Natural killer cell (primary cell): Measurements from ENCODE around the gene RASL10B. TPM values are rescaled to one million over a fixed set of nuclear protein-coding genes. Genes with fewer than 3 reads are reported as not detected.

Experiments
- ATAC-seq, 3 donors: fragments of 150-1000 bp in 2 of 3; fragments of 200-7000 bp in 1 of 3; cut with Tn5 transposase; 1 replicate in 1 of 3; 2 replicates in 2 of 3; pipeline ENCODE4 v1.10.0; 2021; ENCODE audit warnings: mild to moderate bottlenecking in 2 of 3, moderate library complexity in 2 of 3
- DNase-seq, 2 donors: peaks; one replicate each; pipeline versions ENCODE4 v3.0.0 to v3.0.0-alpha.2; 2013 to 2021; ENCODE audit warnings: mixed read lengths in 1 of 2
- H3K27ac ChIP-seq: one replicate; pipeline ENCODE4 v1.5.1; 2013; ENCODE audit warnings: mild to moderate bottlenecking, low read length
- H3K27me3 ChIP-seq: one replicate; pipeline ENCODE4 v1.6.1; 2013; ENCODE audit warnings: low read length; ENCODE audit not compliant: control insufficient read depth, insufficient read depth
- H3K36me3 ChIP-seq: one replicate; pipeline ENCODE4 v1.6.1; 2013; ENCODE audit warnings: low read length; ENCODE audit not compliant: control insufficient read depth, insufficient read depth
- H3K4me1 ChIP-seq: one replicate; pipeline ENCODE4 v1.6.1; 2013; ENCODE audit warnings: low read length; ENCODE audit not compliant: control insufficient read depth, insufficient read depth
- H3K4me3 ChIP-seq: one replicate; pipeline ENCODE4 v1.5.1; 2013; ENCODE audit warnings: low read length
- H3K9me3 ChIP-seq: one replicate; pipeline ENCODE4 v1.6.1; 2013; ENCODE audit warnings: low read length; ENCODE audit not compliant: control insufficient read depth, insufficient read depth
- H3K27ac Mint-ChIP-seq, 2 donors: one replicate each; pipeline ENCODE4 v1.8.0; 2022; ENCODE audit warnings: mild to moderate bottlenecking in 2 of 2, mixed read lengths in 2 of 2, moderate library complexity in 1 of 2
- H3K27me3 Mint-ChIP-seq, 2 donors: one replicate each; pipeline ENCODE4 v1.8.0; 2022; ENCODE audit warnings: low read depth in 2 of 2, mixed read lengths in 2 of 2
- H3K36me3 Mint-ChIP-seq: one replicate; pipeline ENCODE4 v1.8.0; 2022; ENCODE audit warnings: mixed read lengths
- H3K4me1 Mint-ChIP-seq, 2 donors: one replicate each; pipeline ENCODE4 v1.8.0; 2022; ENCODE audit warnings: mixed read lengths in 2 of 2
- H3K4me3 Mint-ChIP-seq: one replicate; pipeline ENCODE4 v1.8.0; 2022; ENCODE audit warnings: mild to moderate bottlenecking, moderate library complexity, mixed read lengths
- H3K9me3 Mint-ChIP-seq, 2 donors: one replicate each; pipeline ENCODE4 v1.8.0; 2022; ENCODE audit warnings: mixed read lengths in 2 of 2
- WGBS: methylation state at CpG from one replicate; pipeline ENCODE4 v1.1.7; 2013; ENCODE audit warnings: missing lambda C conversion rate; ENCODE audit not compliant: insufficient coverage; 5-methylcytosine and 5-hydroxymethylcytosine counted together
- intact Hi-C: fragments of 100-400 bp; cut with micrococcal nuclease; formaldehyde crosslinking; loops from one replicate; pipeline ENCODE4 v1.14.2; 2022
- total RNA-seq, 4 donors: library from RNA; stranded (reverse); fragments of 120-200 nt in 1 of 4; gene quantifications; one replicate each; pipeline versions ENCODE4 v1.2.3 to v1.2.4, GENCODE V29; 2013 to 2022
- TF ChIP-seq, protein P1 (sequence below): fragments of 200-600 bp; IDR thresholded peaks from one replicate; pipeline ENCODE4 v1.8.0; 2022; ENCODE audit warnings: antibody characterized with exemption

The RASL10B gene
- total RNA-seq, 3 donors from 2014 or later (not counting 1 experiment from before 2014, with no cell fraction given), result 0.07 TPM; not detected in 2

DNA sequence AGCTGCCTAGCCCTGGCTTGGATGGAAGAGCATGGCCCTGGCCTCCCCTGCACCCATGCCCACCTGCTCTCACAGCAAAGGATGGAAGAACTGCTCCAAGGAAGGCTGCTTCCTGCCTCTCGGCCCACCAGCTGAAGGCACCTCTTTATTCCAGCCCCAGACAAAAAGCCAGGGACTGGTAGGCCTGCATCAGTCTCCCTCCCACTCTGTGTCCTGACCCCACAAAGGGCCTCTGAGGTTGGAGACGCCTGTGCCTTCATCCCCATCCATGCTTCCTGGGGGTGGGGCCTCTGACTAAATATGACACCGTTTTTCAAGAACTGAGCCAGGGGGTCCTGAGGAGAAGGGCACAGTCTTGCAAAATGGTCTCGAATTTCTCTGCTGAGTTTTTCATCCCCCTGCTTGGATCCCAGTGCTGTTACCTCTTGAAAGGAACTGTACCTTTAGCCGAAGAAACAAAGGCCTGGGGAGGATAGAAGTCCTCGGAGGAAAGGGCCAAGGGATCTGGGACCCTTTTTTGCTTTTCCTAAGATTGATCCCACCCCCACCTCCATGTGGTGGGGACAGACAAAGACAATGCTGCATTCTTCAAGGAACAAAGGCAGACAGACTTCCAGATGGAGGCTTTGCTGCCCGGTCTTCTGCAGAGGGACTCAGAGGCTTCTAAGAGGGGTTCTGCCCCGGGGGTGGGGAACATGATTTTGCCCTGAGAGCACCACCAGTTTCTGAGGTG lies 34.5 kb downstream of the RASL10B start:
- intact Hi-C loops, result no loop called here
- H3K27me3 ChIP-seq, result no peaks in the 10 kb centered on the region
- Mint-ChIP-seq H3K4me3 (peak overlapping the region; percentile 6), H3K27ac (no peak overlapping the region), H3K36me3 (no peaks in the 10 kb centered on the region), H3K27me3 (peaks cover 5 to 7% of the 10 kb centered on the region in 2 donors), H3K9me3 (no peaks in the 10 kb centered on the region), H3K4me1 (peaks cover 6 to 9% of the 10 kb centered on the region in 2 donors)
- WGBS, result 84% methylated on average over 8 of the region's 8 CpGs
- TF ChIP-seq, protein P1, sequence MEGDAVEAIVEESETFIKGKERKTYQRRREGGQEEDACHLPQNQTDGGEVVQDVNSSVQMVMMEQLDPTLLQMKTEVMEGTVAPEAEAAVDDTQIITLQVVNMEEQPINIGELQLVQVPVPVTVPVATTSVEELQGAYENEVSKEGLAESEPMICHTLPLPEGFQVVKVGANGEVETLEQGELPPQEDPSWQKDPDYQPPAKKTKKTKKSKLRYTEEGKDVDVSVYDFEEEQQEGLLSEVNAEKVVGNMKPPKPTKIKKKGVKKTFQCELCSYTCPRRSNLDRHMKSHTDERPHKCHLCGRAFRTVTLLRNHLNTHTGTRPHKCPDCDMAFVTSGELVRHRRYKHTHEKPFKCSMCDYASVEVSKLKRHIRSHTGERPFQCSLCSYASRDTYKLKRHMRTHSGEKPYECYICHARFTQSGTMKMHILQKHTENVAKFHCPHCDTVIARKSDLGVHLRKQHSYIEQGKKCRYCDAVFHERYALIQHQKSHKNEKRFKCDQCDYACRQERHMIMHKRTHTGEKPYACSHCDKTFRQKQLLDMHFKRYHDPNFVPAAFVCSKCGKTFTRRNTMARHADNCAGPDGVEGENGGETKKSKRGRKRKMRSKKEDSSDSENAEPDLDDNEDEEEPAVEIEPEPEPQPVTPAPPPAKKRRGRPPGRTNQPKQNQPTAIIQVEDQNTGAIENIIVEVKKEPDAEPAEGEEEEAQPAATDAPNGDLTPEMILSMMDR, result no peak
- no peaks in the 10 kb centered on the region for H3K9me3 ChIP-seq
- ATAC-seq (no peak), DNase-seq (no peak)
- H3K27ac ChIP-seq, result no peak overlapping the region
- H3K4me3 ChIP-seq, result no peak overlapping the region
- no peaks in the 10 kb centered on the region for H3K36me3 ChIP-seq
- H3K4me1 ChIP-seq, result peaks cover 15% of the 10 kb centered on the region

DNA sequence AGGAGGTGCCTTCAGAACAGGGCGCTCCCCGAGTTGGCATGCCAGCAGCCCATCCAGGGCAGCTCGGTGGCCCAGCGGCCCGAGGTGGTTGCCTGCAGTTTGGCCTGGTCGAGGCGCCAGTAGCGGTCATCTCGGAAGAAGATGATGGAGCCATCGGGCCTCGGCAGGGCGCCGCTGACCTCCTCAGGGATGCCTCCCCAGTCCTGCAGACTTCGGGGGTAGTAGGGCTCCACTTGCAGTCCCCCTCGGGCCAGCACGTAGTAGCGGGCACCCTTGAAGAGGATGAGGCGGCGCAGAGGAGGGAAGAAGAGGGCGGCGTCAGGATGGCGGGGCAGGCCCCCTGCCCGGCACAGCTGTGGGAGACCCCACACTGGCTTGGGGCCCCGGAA lies 35.0 kb downstream of the RASL10B start:
- peaks cover 5 to 7% of the 10 kb centered on the region in 2 donors for H3K27me3 Mint-ChIP-seq
- H3K36me3 ChIP-seq, result no peaks in the 10 kb centered on the region
- no peaks in the 10 kb centered on the region for H3K9me3 ChIP-seq
- H3K4me3 ChIP-seq, result no peak overlapping the region
- no peak overlapping the region for H3K4me3 Mint-ChIP-seq
- H3K36me3 Mint-ChIP-seq, result no peaks in the 10 kb centered on the region
- no peaks in the 10 kb centered on the region for H3K9me3 Mint-ChIP-seq
- H3K27ac ChIP-seq, result no peak overlapping the region
- TF ChIP-seq, protein P1, result no peak
- H3K27me3 ChIP-seq, result no peaks in the 10 kb centered on the region
- no peak overlapping the region for H3K27ac Mint-ChIP-seq
- H3K4me1 ChIP-seq, result peaks cover 15% of the 10 kb centered on the region
- no peak for DNase-seq
- WGBS, result 95% methylated on average over 23 of the region's 24 CpGs
- no peak for ATAC-seq
- intact Hi-C loops, result no loop called here
- H3K4me1 Mint-ChIP-seq, result peaks cover 6 to 9% of the 10 kb centered on the region in 2 donors

DNA sequence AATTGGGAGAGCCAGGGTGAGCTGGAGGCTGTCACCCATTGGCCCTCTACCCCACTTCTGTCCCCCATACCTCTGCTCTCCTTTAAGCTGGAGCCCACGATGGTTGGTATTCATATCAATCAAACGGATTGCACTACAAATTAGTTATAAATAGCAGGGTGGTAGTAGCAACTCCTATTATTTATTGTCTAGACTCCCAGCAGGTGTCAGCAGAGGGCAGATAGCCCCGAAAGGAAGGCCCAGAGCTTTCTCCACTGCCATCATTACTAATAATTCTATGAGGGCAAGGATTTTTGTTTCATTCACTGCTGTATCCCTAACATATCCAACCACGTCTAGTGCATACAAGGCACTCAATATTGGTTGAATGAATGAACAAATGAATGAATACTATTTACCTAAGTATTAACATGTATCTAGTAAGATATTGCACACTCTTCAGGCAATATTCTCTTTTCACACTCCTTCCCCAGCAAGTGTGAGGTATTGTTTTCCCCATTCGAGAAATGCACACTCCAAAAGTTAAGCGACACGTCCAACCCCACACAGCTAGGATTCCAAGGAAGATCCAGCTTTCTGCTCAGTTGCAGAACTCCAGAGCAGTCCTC lies 35.6 kb downstream of the RASL10B start:
- no peaks in the 10 kb centered on the region for H3K27me3 ChIP-seq
- TF ChIP-seq, protein P1, result peak; percentile 18
- H3K36me3 ChIP-seq, result no peaks in the 10 kb centered on the region
- peaks cover 5 to 10% of the 10 kb centered on the region in 2 donors for H3K27me3 Mint-ChIP-seq
- intact Hi-C loops, result no loop called here
- H3K9me3 ChIP-seq, result no peaks in the 10 kb centered on the region
- no peak overlapping the region for H3K27ac Mint-ChIP-seq
- no peaks in the 10 kb centered on the region for H3K36me3 Mint-ChIP-seq
- H3K4me3 Mint-ChIP-seq, result no peak overlapping the region
- H3K27ac ChIP-seq, result no peak overlapping the region
- ATAC-seq, result no peak
- no peak overlapping the region for H3K4me3 ChIP-seq
- DNase-seq, result peak in 1 of 2 donors; percentile 57
- H3K9me3 Mint-ChIP-seq, result no peaks in the 10 kb centered on the region
- peaks cover 6 to 9% of the 10 kb centered on the region in 2 donors for H3K4me1 Mint-ChIP-seq
- H3K4me1 ChIP-seq, result peaks cover 15% of the 10 kb centered on the region
- 92% methylated on average over 3 of the region's 7 CpGs for WGBS
